Neural cell (in vitro differentiated cells): ENCODE data around the gene ZNF678.

Experiments used
- EZH2 ChIP-seq: fragments of 200-600, 300-800 bp; shearing (Covaris generic), sonication (generic); IDR thresholded peaks from 2 replicates; pipeline ENCODE4 v1.6.1; 2014; ENCODE audit warnings: antibody characterized with exemption, low read length, borderline replicate concordance, mild to moderate bottlenecking; ENCODE audit not compliant: insufficient read depth, poor library complexity, severe bottlenecking
- TF ChIP-seq, protein P1 (sequence below): fragments of 450-650 bp; IDR thresholded peaks from 2 replicates; pipeline ENCODE4 v1.5.1; 2014; ENCODE audit warnings: antibody characterized with exemption, mild to moderate bottlenecking, moderate library complexity; ENCODE audit not compliant: poor library complexity, severe bottlenecking

DNA sequence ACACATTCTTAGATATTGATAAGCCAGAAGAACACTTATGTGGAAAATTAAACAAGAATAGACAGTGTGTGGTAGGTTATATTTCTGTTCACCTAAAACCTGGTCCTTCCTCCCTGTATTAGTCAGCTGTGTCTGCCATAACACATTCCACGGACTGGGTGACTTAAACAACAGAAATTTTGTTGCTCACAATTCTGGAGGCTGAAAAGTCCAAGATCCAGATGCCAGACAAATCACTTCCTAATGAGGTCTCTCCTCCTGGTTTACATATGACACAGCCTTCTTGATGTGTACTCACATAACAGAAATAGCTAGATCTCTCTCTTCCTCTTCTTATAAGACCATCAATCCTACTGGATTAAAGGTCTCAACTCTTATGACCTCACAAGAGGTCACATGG lies 146.1 kb downstream of the ZNF678 start:
- TF ChIP-seq, protein P1, sequence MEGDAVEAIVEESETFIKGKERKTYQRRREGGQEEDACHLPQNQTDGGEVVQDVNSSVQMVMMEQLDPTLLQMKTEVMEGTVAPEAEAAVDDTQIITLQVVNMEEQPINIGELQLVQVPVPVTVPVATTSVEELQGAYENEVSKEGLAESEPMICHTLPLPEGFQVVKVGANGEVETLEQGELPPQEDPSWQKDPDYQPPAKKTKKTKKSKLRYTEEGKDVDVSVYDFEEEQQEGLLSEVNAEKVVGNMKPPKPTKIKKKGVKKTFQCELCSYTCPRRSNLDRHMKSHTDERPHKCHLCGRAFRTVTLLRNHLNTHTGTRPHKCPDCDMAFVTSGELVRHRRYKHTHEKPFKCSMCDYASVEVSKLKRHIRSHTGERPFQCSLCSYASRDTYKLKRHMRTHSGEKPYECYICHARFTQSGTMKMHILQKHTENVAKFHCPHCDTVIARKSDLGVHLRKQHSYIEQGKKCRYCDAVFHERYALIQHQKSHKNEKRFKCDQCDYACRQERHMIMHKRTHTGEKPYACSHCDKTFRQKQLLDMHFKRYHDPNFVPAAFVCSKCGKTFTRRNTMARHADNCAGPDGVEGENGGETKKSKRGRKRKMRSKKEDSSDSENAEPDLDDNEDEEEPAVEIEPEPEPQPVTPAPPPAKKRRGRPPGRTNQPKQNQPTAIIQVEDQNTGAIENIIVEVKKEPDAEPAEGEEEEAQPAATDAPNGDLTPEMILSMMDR, result no peak
- TF ChIP-seq EZH2, result no peak
